ENCODE measurements around the gene CCDC17.

- TF ChIP-seq CTCF (IDR thresholded peaks at IDR 0.05) (peak in 1 of 3 experiments; percentile 9), POLR2A (IDR thresholded peaks at IDR 0.05) (peak; percentile 13)
These were observed 40.0 kb downstream of the CCDC17 start, which contains the start of gene NASP for GRCh38 chr1:45583666-45584350.

Data from testis (tissue), 2 donors.